Nephron progenitor cell (in vitro differentiated cells): Measurements from ENCODE around the gene NEUROD4.

Experiments
- DNase-seq: peaks from one replicate; pipeline ENCODE4 v3.0.0; 2021
- H3K27ac Mint-ChIP-seq: 2 replicates; pipeline ENCODE4 v1.8.0; 2021; ENCODE audit warnings: mild to moderate bottlenecking, moderate library complexity, mixed read lengths
- H3K27me3 Mint-ChIP-seq: 2 replicates; pipeline ENCODE4 v1.8.0; 2021; ENCODE audit warnings: mild to moderate bottlenecking, low read depth, mixed read lengths; ENCODE audit not compliant: poor library complexity
- H3K36me3 Mint-ChIP-seq: 2 replicates; pipeline ENCODE4 v1.8.0; 2021; ENCODE audit warnings: low read depth, mixed read lengths
- H3K4me1 Mint-ChIP-seq: 2 replicates; pipeline ENCODE4 v1.8.0; 2021; ENCODE audit warnings: mixed read lengths
- H3K4me3 Mint-ChIP-seq: 2 replicates; pipeline ENCODE4 v1.8.0; 2021; ENCODE audit warnings: mild to moderate bottlenecking, moderate library complexity, mixed read lengths
- H3K9me3 Mint-ChIP-seq: 2 replicates; pipeline ENCODE4 v1.8.0; 2021; ENCODE audit warnings: mild to moderate bottlenecking, moderate library complexity, mixed read lengths
- TF ChIP-seq, protein P1 (sequence below): fragments of 200-600 bp; sonication (generic); IDR thresholded peaks from 2 replicates; pipeline ENCODE4 v1.5.0; 2021; ENCODE audit warnings: antibody characterized with exemption

The NEUROD4 gene

DNA sequence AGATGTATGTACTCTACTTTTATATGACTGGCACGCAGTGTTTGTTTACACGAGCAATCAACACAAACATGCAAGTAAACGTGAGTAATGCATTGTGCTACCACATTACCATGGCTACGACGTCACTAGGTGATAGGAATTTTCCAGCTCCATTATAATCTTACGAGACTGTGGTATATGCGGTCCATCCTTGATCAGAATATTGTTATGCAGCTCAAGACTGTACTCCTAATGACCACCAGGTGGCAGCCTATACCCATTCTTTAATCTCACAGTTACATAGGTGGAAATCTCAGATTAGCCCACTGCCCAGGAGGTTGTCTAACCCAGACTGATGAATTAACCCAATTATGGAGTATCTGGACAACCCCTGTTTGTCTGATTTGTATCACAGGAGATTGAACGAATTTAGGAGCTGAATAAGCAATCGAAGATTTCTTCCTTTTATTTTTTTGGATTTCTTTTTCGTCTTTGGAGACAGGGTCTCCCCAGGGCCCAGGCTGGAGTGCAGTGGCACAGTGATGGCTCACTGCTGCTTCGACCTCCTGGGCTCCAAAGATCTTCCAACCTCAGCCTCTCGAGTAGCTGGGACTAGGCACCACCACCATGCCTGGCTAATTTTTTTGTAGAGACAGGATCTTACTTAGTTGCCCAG is 26.5 kb upstream of the NEUROD4 start:
- no peaks in the 10 kb centered on the region for H3K9me3 Mint-ChIP-seq
- H3K27me3 Mint-ChIP-seq, result peaks cover 8% of the 10 kb centered on the region
- TF ChIP-seq, protein P1, sequence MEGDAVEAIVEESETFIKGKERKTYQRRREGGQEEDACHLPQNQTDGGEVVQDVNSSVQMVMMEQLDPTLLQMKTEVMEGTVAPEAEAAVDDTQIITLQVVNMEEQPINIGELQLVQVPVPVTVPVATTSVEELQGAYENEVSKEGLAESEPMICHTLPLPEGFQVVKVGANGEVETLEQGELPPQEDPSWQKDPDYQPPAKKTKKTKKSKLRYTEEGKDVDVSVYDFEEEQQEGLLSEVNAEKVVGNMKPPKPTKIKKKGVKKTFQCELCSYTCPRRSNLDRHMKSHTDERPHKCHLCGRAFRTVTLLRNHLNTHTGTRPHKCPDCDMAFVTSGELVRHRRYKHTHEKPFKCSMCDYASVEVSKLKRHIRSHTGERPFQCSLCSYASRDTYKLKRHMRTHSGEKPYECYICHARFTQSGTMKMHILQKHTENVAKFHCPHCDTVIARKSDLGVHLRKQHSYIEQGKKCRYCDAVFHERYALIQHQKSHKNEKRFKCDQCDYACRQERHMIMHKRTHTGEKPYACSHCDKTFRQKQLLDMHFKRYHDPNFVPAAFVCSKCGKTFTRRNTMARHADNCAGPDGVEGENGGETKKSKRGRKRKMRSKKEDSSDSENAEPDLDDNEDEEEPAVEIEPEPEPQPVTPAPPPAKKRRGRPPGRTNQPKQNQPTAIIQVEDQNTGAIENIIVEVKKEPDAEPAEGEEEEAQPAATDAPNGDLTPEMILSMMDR, result peak; percentile 83
- no peak overlapping the region for H3K4me3 Mint-ChIP-seq
- no peaks in the 10 kb centered on the region for H3K36me3 Mint-ChIP-seq
- peaks cover 8% of the 10 kb centered on the region for H3K4me1 Mint-ChIP-seq
- no peak overlapping the region for H3K27ac Mint-ChIP-seq
- peak; percentile 53 for DNase-seq

DNA sequence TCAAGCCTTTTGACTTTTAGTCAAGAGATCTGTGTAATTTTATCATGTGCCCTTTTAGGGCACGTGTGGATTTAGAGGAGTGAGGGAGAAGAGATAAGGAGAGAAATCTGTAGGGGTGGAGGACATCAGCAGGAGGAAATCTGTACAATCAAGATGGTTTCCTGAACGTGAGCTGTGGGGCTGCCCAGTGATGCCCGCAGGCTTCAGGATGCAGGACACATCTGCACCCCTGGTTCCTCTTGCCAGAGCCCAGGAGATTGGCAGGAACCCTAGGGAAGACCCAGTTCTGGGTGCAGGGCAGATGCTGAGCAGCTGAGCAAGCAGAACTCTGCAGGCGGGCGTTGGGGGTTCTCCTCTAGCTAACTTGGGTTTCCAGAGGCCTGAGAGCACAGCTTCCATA is 23.6 kb upstream of the NEUROD4 start:
- no peak overlapping the region for H3K27ac Mint-ChIP-seq
- peaks cover 3% of the 10 kb centered on the region for H3K27me3 Mint-ChIP-seq
- no peak for DNase-seq
- H3K36me3 Mint-ChIP-seq, result no peaks in the 10 kb centered on the region
- TF ChIP-seq, protein P1, result no peak
- no peaks in the 10 kb centered on the region for H3K9me3 Mint-ChIP-seq
- no peak overlapping the region for H3K4me3 Mint-ChIP-seq
- peaks cover 8% of the 10 kb centered on the region for H3K4me1 Mint-ChIP-seq

DNA sequence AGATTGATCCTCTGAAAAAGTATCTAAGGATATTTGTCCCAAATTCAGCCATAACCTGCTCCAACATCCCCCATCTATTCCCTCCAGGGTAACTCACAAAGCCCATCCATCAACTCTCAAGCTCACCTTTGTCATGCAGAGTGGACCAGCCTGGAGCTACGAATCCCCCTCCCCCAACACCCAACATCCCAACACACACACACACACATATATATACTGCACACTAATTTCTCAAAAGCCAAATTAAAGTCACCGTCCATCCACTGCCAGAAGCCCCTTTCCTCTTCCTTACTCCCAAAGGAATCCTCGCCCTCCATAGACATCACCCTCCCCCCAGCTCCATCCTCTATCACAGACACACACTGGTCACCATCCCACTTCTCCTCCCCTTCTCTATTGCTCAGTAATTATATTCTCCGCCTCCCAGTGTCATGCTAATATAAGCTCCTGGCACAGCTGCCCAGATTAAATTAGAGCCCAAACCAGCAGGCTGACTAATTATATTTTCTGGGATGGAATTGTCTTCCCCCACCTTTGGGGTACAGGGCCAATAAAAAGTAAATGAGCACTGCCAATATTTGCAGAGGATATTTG is 21.7 kb upstream of the NEUROD4 start:
- Mint-ChIP-seq H3K4me1 (peaks cover 8% of the 10 kb centered on the region), H3K27ac (no peak overlapping the region), H3K36me3 (no peaks in the 10 kb centered on the region), H3K27me3 (peaks cover 7% of the 10 kb centered on the region), H3K4me3 (no peak overlapping the region), H3K9me3 (no peaks in the 10 kb centered on the region)
- TF ChIP-seq, protein P1, result no peak
- DNase-seq, result no peak

DNA sequence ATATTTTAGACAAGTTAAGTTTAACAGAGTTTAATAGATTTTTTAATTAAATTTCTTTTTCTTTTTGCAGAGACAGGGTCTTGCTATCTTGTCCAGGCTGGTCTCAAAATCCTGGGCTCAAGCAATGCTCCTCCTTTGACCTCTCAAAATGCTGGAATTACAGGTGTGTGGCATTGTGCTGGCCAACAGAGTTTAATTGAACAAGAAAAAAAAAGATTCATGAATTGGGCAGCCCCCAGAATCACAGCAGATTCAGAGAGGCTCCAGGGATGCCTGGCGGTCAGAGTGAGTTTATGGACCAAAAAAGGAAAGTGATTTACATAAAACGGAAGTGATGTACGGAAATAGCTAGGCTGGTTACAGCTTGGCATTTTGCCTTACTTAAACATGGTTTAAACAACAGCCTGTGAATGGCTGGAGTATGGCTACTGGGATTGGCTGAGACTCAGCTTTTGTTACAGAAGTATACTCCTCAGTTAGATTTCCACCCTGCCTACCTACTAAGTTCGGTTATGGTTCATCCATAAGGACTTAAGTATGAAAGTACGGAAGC is 20.7 kb upstream of the NEUROD4 start:
- TF ChIP-seq, protein P1, result no peak
- Mint-ChIP-seq H3K27me3 (peaks cover 7% of the 10 kb centered on the region), H3K27ac (no peak overlapping the region), H3K4me3 (no peak overlapping the region), H3K9me3 (no peaks in the 10 kb centered on the region), H3K4me1 (peaks cover 8% of the 10 kb centered on the region), H3K36me3 (no peaks in the 10 kb centered on the region)
- no peak for DNase-seq

DNA sequence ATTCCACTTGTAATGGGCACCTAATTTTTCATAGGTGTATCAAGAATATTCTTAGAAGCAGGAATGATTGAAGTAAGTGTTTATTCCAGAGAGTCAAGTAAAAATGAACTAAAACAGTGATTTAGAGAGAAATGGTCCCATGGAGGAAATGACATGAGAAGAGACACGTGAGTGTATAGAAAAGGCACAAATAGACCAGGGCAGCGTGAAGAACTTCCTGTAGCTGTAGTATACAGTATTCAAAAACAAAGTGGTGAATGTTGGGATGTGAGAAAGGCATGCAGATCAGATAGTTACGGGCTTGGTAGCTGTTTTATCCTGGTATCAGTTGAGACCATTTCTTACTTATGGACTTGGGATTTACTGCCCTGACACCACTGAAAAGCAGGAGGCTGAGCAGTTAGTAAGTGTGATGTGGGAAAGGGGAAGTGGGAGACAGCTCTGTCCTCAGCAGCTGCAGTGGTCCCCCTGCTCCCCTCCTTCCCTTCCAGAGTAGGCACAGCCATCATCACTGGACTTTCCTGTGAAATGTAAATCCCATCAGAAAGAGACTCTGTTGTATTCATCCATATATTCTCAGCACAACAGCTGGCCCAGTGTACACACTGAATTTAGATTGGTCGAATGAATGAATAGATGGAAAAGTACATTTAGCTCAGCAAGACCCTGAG is 18.4 kb upstream of the NEUROD4 start:
- TF ChIP-seq, protein P1, result no peak
- DNase-seq, result no peak
- H3K9me3 Mint-ChIP-seq, result no peaks in the 10 kb centered on the region
- H3K4me3 Mint-ChIP-seq, result no peak overlapping the region
- H3K27ac Mint-ChIP-seq, result no peak overlapping the region
- H3K4me1 Mint-ChIP-seq, result peaks cover 8% of the 10 kb centered on the region
- peaks cover 6% of the 10 kb centered on the region for H3K27me3 Mint-ChIP-seq
- H3K36me3 Mint-ChIP-seq, result no peaks in the 10 kb centered on the region
